ENCODE results near the gene BPIFB3. TPM values are rescaled to one million over a fixed set of nuclear protein-coding genes. Genes with fewer than 3 reads are reported as not detected.

BPIFB3 gene
- total RNA-seq, 1 experiment from 2014 or later = not detected

GRCh38 chr20:33070111-33071053 is 16.7 kb downstream of the BPIFB3 start:
- H3K4me1 ChIP-seq = no peaks in the 10 kb centered on the region
- no peaks in the 10 kb centered on the region for H3K36me3 ChIP-seq (ENCODE audit: control insufficient read depth, insufficient read depth, low read length)
- no peak for TF ChIP-seq CTCF (IDR thresholded peaks at IDR 0.05; ENCODE audit: insufficient read depth in 1 of 2, low read depth in 1 of 2, low read length in 1 of 2, severe bottlenecking in 1 of 2, unreplicated experiment in 1 of 2)
- Mint-ChIP-seq H3K27ac (ENCODE audit: unreplicated experiment) (no peak overlapping the region), H3K36me3 (ENCODE audit: insufficient read depth, unreplicated experiment) (no peaks in the 10 kb centered on the region), H3K4me3 (ENCODE audit: unreplicated experiment) (no peak overlapping the region), H3K4me1 (ENCODE audit: low read depth, unreplicated experiment) (no peaks in the 10 kb centered on the region), H3K9me3 (ENCODE audit: unreplicated experiment) (no peaks in the 10 kb centered on the region), H3K27me3 (ENCODE audit: insufficient read depth, unreplicated experiment) (peaks cover 22% of the 10 kb centered on the region)
- H3K27me3 ChIP-seq (replicated peaks; ENCODE audit: control insufficient read depth, insufficient read depth, low read length) = no peaks in the 10 kb centered on the region; the same call in 1 of the 2 replicates
- ChIA-PET POLR2A (no interaction called here), CTCF (no interaction called here)
- intact Hi-C loops (cut with micrococcal nuclease; ENCODE audit: unreplicated experiment) = no loop called here
- H3K4me3 ChIP-seq (ENCODE audit: low read depth, low read length) = no peak overlapping the region
- no peak for DNase-seq
- H3K9me3 ChIP-seq = no peaks in the 10 kb centered on the region
- no TSS peak for BruUV-seq (replicated peaks)

- no peaks in the 10 kb centered on the region for H3K9me3 ChIP-seq
- no peak overlapping the region for H3K27ac Mint-ChIP-seq (ENCODE audit: unreplicated experiment)
- no peaks in the 10 kb centered on the region; the same call in 1 of the 2 replicates for H3K4me1 ChIP-seq
- no peaks in the 10 kb centered on the region; the same call in 1 of the 2 replicates for H3K27me3 ChIP-seq (replicated peaks; ENCODE audit: control insufficient read depth, insufficient read depth, low read length)
- H3K4me3 ChIP-seq (ENCODE audit: low read depth, low read length) = no peak overlapping the region
- ChIA-PET POLR2A (no interaction called here), CTCF (interaction anchor here (0.8 kb wide), 1 partner anchor 9 kb away, joined by 4 read pairs; no protein-coding TSS in a partner anchor)
- peaks cover 23% of the 10 kb centered on the region for H3K27me3 Mint-ChIP-seq (ENCODE audit: insufficient read depth, unreplicated experiment)
- no peaks in the 10 kb centered on the region for H3K4me1 Mint-ChIP-seq (ENCODE audit: low read depth, unreplicated experiment)
- H3K36me3 Mint-ChIP-seq (ENCODE audit: insufficient read depth, unreplicated experiment) = no peaks in the 10 kb centered on the region
- no peaks in the 10 kb centered on the region for H3K9me3 Mint-ChIP-seq (ENCODE audit: unreplicated experiment)
- no peak for TF ChIP-seq CTCF (IDR thresholded peaks at IDR 0.05; ENCODE audit: insufficient read depth in 1 of 2, low read depth in 1 of 2, low read length in 1 of 2, severe bottlenecking in 1 of 2, unreplicated experiment in 1 of 2)
- no peak for DNase-seq
- no TSS peak for BruUV-seq (replicated peaks)
- H3K36me3 ChIP-seq (ENCODE audit: control insufficient read depth, insufficient read depth, low read length) = no peaks in the 10 kb centered on the region
- H3K4me3 Mint-ChIP-seq (ENCODE audit: unreplicated experiment) = no peak overlapping the region
- intact Hi-C loops (cut with micrococcal nuclease; ENCODE audit: unreplicated experiment) = no loop called here
These were observed 17.5 kb downstream of the BPIFB3 start for GRCh38 chr20:33071198-33071597.

GRCh38 chr20:33072362-33072761 is 18.7 kb downstream of the BPIFB3 start:
- Mint-ChIP-seq H3K4me3 (ENCODE audit: unreplicated experiment) (no peak overlapping the region), H3K9me3 (ENCODE audit: unreplicated experiment) (no peaks in the 10 kb centered on the region), H3K27me3 (ENCODE audit: insufficient read depth, unreplicated experiment) (peaks cover 20% of the 10 kb centered on the region), H3K4me1 (ENCODE audit: low read depth, unreplicated experiment) (no peaks in the 10 kb centered on the region), H3K36me3 (ENCODE audit: insufficient read depth, unreplicated experiment) (no peaks in the 10 kb centered on the region), H3K27ac (ENCODE audit: unreplicated experiment) (no peak overlapping the region)
- no peaks in the 10 kb centered on the region for H3K9me3 ChIP-seq
- ChIA-PET POLR2A (interaction anchor here (0.6 kb wide), 1 partner anchor 72 kb away, joined by 4 read pairs; no protein-coding TSS in a partner anchor), CTCF (interaction anchor here (1.2 kb wide), 1 partner anchor 24 kb away, joined by 4 read pairs; no protein-coding TSS in a partner anchor)
- H3K36me3 ChIP-seq (ENCODE audit: control insufficient read depth, insufficient read depth, low read length) = no peaks in the 10 kb centered on the region
- no peaks in the 10 kb centered on the region; the same call in 1 of the 2 replicates for H3K27me3 ChIP-seq (replicated peaks; ENCODE audit: control insufficient read depth, insufficient read depth, low read length)
- intact Hi-C loops (cut with micrococcal nuclease; ENCODE audit: unreplicated experiment) = no loop called here
- H3K4me3 ChIP-seq (ENCODE audit: low read depth, low read length) = no peak overlapping the region
- no TSS peak for BruUV-seq (replicated peaks)
- DNase-seq = no peak
- H3K4me1 ChIP-seq = no peaks in the 10 kb centered on the region; the same call in 1 of the 2 replicates
- no peak for TF ChIP-seq CTCF (IDR thresholded peaks at IDR 0.05; ENCODE audit: insufficient read depth in 1 of 2, low read depth in 1 of 2, low read length in 1 of 2, severe bottlenecking in 1 of 2, unreplicated experiment in 1 of 2)

Data from Caco-2 (cell line).